Caco-2 (cell line): Measurements from ENCODE around the gene CPA2. TPM values are rescaled to one million over a fixed set of nuclear protein-coding genes. Genes with fewer than 3 reads are reported as not detected.

Experiments used
- BruUV-seq: library from RNA; stranded (reverse); fragments of 400-500 nt; replicated peaks from 2 replicates; lab custom pipeline; 2021; lab: Mats Ljungman, UMichigan
- CTCF ChIA-PET: fragments of 300-600 bp; sonication (Branson Sonifier 250); formaldehyde crosslinking; loops from one replicate; lab custom pipeline; 2022; ENCODE audit warnings: antibody characterized with exemption; lab: Charles Lee
- POLR2A ChIA-PET: fragments of 300-600 bp; sonication (Branson Sonifier 250); formaldehyde crosslinking; loops from one replicate; lab custom pipeline; 2022; ENCODE audit warnings: antibody characterized with exemption; lab: Charles Lee
- DNase-seq, 2 experiments: peaks; one replicate each; pipeline versions ENCODE4 v3.0.0 to v3.0.0-alpha.2; 2020 to 2022
- H3K27me3 ChIP-seq: replicated peaks from 2 replicates; pipeline ENCODE4 v1.6.0; 2011; ENCODE audit warnings: low read length; ENCODE audit not compliant: control insufficient read depth, insufficient read depth
- H3K36me3 ChIP-seq: 2 replicates; pipeline ENCODE4 v1.5.1; 2011; ENCODE audit warnings: low read length; ENCODE audit not compliant: control insufficient read depth, insufficient read depth
- H3K4me1 ChIP-seq: fragments of 250-450 bp; sonication (Bioruptor Pico); 2 replicates; pipeline ENCODE4 v1.5.1; 2020; ENCODE audit warnings: mild to moderate bottlenecking
- H3K4me3 ChIP-seq: 2 replicates; pipeline ENCODE4 v1.5.1; 2011; ENCODE audit warnings: low read depth, mild to moderate bottlenecking, control low read depth, low read length
- H3K9me3 ChIP-seq: fragments of 250-450 bp; sonication (Bioruptor Pico); 2 replicates; pipeline ENCODE4 v1.5.1; 2020; ENCODE audit warnings: mild to moderate bottlenecking, moderate library complexity
- H3K27ac Mint-ChIP-seq: one replicate; pipeline ENCODE4 v1.8.0; 2022; ENCODE audit warnings: mixed read lengths; ENCODE audit not compliant: unreplicated experiment
- H3K27me3 Mint-ChIP-seq: one replicate; pipeline ENCODE4 v1.8.0; 2022; ENCODE audit warnings: mixed read lengths; ENCODE audit not compliant: insufficient read depth, unreplicated experiment
- H3K36me3 Mint-ChIP-seq: one replicate; pipeline ENCODE4 v1.8.0; 2022; ENCODE audit warnings: mild to moderate bottlenecking, mixed read lengths; ENCODE audit not compliant: insufficient read depth, unreplicated experiment
- H3K4me1 Mint-ChIP-seq: one replicate; pipeline ENCODE4 v1.8.0; 2022; ENCODE audit warnings: low read depth, mixed read lengths; ENCODE audit not compliant: unreplicated experiment
- H3K4me3 Mint-ChIP-seq: one replicate; pipeline ENCODE4 v1.8.0; 2022; ENCODE audit warnings: mild to moderate bottlenecking, moderate library complexity, mixed read lengths; ENCODE audit not compliant: unreplicated experiment
- H3K9me3 Mint-ChIP-seq: one replicate; pipeline ENCODE4 v1.8.0; 2022; ENCODE audit warnings: mixed read lengths; ENCODE audit not compliant: unreplicated experiment
- CTCF ChIP-seq, 2 experiments: fragments of 200-600 bp in 1 of 2; IDR thresholded peaks; 1 replicate in 1 of 2; 2 replicates in 1 of 2; pipeline versions ENCODE4 v1.5.1 to v1.8.0; 2011 to 2022; ENCODE audit warnings: antibody characterized with exemption in 1 of 2, control low read depth in 1 of 2, inconsistent platforms in 1 of 2, low read depth in 1 of 2, low read length in 1 of 2, mild to moderate bottlenecking in 1 of 2, moderate library complexity in 1 of 2; ENCODE audit not compliant: insufficient read depth in 1 of 2, severe bottlenecking in 1 of 2, unreplicated experiment in 1 of 2
- intact Hi-C: fragments of 100-400 bp; cut with micrococcal nuclease; formaldehyde crosslinking; loops from one replicate; pipeline ENCODE4 v1.10.0; 2022; ENCODE audit not compliant: unreplicated experiment
- total RNA-seq: library from RNA; stranded (reverse); gene quantifications from 2 replicates; pipeline ENCODE4 v1.2.3, GENCODE V29; 2022

CPA2 gene
- total RNA-seq, 1 experiment from 2014 or later = 26.1 TPM

- no peak for DNase-seq
- intact Hi-C loops = no loop called here
- no peak for TF ChIP-seq CTCF (IDR thresholded peaks at IDR 0.05; ENCODE audit: insufficient read depth in 1 of 2, low read depth in 1 of 2, low read length in 1 of 2, severe bottlenecking in 1 of 2, unreplicated experiment in 1 of 2)
- Histone ChIP-seq H3K4me3 (no peak overlapping the region), H3K9me3 (peaks cover 26% of the 10 kb centered on the region), H3K4me1 (no peaks in the 10 kb centered on the region), H3K27me3 (no peaks in the 10 kb centered on the region), H3K36me3 (no peaks in the 10 kb centered on the region)
- Mint-ChIP-seq H3K4me1 (no peaks in the 10 kb centered on the region), H3K27ac (no peak overlapping the region), H3K4me3 (no peak overlapping the region), H3K27me3 (no peaks in the 10 kb centered on the region), H3K9me3 (peaks cover 5% of the 10 kb centered on the region), H3K36me3 (no peaks in the 10 kb centered on the region)
- POLR2A ChIA-PET = no interaction called here
- CTCF ChIA-PET = no interaction called here
- BruUV-seq = no TSS peak
Observed at GRCh38 chr7:130258494-130259078, 8.1 kb upstream of the CPA2 start.

- intact Hi-C loops = no loop called here
- POLR2A ChIA-PET = no interaction called here
- Mint-ChIP-seq H3K4me1 (peaks cover 12% of the 10 kb centered on the region), H3K36me3 (peaks cover 5% of the 10 kb centered on the region), H3K4me3 (no peak overlapping the region), H3K27ac (no peak overlapping the region), H3K9me3 (peaks cover 3% of the 10 kb centered on the region), H3K27me3 (no peaks in the 10 kb centered on the region)
- peaks cover 16% of the 10 kb centered on the region for H3K4me1 ChIP-seq
- H3K36me3 ChIP-seq = no peaks in the 10 kb centered on the region
- no peak for TF ChIP-seq CTCF (IDR thresholded peaks at IDR 0.05; ENCODE audit: insufficient read depth in 1 of 2, low read depth in 1 of 2, low read length in 1 of 2, severe bottlenecking in 1 of 2, unreplicated experiment in 1 of 2)
- CTCF ChIA-PET = no interaction called here
- no peak for DNase-seq
- no TSS peak for BruUV-seq
- H3K4me3 ChIP-seq = no peak overlapping the region
- peaks cover 18% of the 10 kb centered on the region for H3K9me3 ChIP-seq
- H3K27me3 ChIP-seq = no peaks in the 10 kb centered on the region
Observed at GRCh38 chr7:130262448-130262847, 4.2 kb upstream of the CPA2 start.

- peaks cover 12% of the 10 kb centered on the region for H3K4me1 Mint-ChIP-seq
Observed at GRCh38 chr7:130263130-130263529, 3.5 kb upstream of the CPA2 start.

More at GRCh38 chr7:130263130-130263529, 3.5 kb upstream of the CPA2 start:
- BruUV-seq = no TSS peak
- Histone ChIP-seq H3K4me1 (peaks cover 16% of the 10 kb centered on the region), H3K4me3 (no peak overlapping the region), H3K27me3 (no peaks in the 10 kb centered on the region), H3K9me3 (peaks cover 13% of the 10 kb centered on the region), H3K36me3 (no peaks in the 10 kb centered on the region)
- Mint-ChIP-seq H3K27ac (no peak overlapping the region), H3K9me3 (peaks cover 10% of the 10 kb centered on the region), H3K36me3 (peaks cover 5% of the 10 kb centered on the region), H3K27me3 (no peaks in the 10 kb centered on the region), H3K4me3 (no peak overlapping the region)
- intact Hi-C loops = no loop called here
- TF ChIP-seq CTCF (IDR thresholded peaks at IDR 0.05; ENCODE audit: insufficient read depth in 1 of 2, low read depth in 1 of 2, low read length in 1 of 2, severe bottlenecking in 1 of 2, unreplicated experiment in 1 of 2) = no peak
- POLR2A ChIA-PET = no interaction called here
- no peak for DNase-seq
- CTCF ChIA-PET = no interaction called here
